ENCODE measurements around the gene RERG.

GRCh38 chr12:15179672-15180071 lies 41.5 kb downstream of the RERG start:
- TF ChIP-seq CTCF (IDR thresholded peaks at IDR 0.05; ENCODE audit: low read depth, low read length, missing input control) (no peak), GABPA (IDR thresholded peaks at IDR 0.05 in 1 of 2, conservative IDR thresholded peaks at IDR 0.05 in 1 of 2) (no peak), MAX (IDR thresholded peaks at IDR 0.05) (no peak), RAD21 (IDR thresholded peaks at IDR 0.05) (no peak), TAF1 (conservative IDR thresholded peaks at IDR 0.05) (no peak), REST (IDR thresholded peaks at IDR 0.05) (no peak)
